ENCODE results near the gene TNFAIP2.
"Not testable (repeated sequence)": the region's sequence is repeated elsewhere in the genome, so short reads cannot be mapped to it uniquely, and the experiment has no call there.

The TNFAIP2 gene

GRCh38 chr14:103107941-103108748, 15.1 kb upstream of the TNFAIP2 start:
- no peak for DNase-seq

GRCh38 chr14:103108749-103109207, 14.5 kb upstream of the TNFAIP2 start:
- no peak for DNase-seq

GRCh38 chr14:103109535-103110441, 13.5 kb upstream of the TNFAIP2 start:
- no peak for DNase-seq

GRCh38 chr14:103110681-103111231, 12.5 kb upstream of the TNFAIP2 start:
- DNase-seq: no peak

- DNase-seq: no peak
These were observed 11.9 kb upstream of the TNFAIP2 start for GRCh38 chr14:103111232-103111868.

GRCh38 chr14:103112400-103113243, 10.6 kb upstream of the TNFAIP2 start:
- no peak for DNase-seq

- DNase-seq: no peak
These were observed 10.0 kb upstream of the TNFAIP2 start for GRCh38 chr14:103113303-103113702.

GRCh38 chr14:103113774-103114173, 9.5 kb upstream of the TNFAIP2 start:
- DNase-seq: no peak

GRCh38 chr14:103115086-103115679, 8.1 kb upstream of the TNFAIP2 start:
- not testable (repeated sequence) for DNase-seq

GRCh38 chr14:103115845-103116572, 7.3 kb upstream of the TNFAIP2 start:
- no peak for DNase-seq

- DNase-seq: no peak
These were observed 6.6 kb upstream of the TNFAIP2 start for GRCh38 chr14:103116636-103117035.

GRCh38 chr14:103117499-103117898, 5.8 kb upstream of the TNFAIP2 start:
- not testable (repeated sequence) for DNase-seq

GRCh38 chr14:103118018-103118662, 5.1 kb upstream of the TNFAIP2 start:
- DNase-seq: no peak

- no peak for DNase-seq
These were observed 4.4 kb upstream of the TNFAIP2 start for GRCh38 chr14:103118663-103119404.

- DNase-seq: not testable (repeated sequence)
These were observed 3.7 kb upstream of the TNFAIP2 start for GRCh38 chr14:103119527-103119926.

GRCh38 chr14:103121121-103121845, 2.0 kb upstream of the TNFAIP2 start:
- DNase-seq: no peak

- no peak for DNase-seq
These were observed 1.2 kb upstream of the TNFAIP2 start for GRCh38 chr14:103121846-103122584.

- DNase-seq: no peak
These were observed 695 bp upstream of the TNFAIP2 start for GRCh38 chr14:103122585-103122946.
